GM12891 (cell line): ENCODE results near the gene ARHGAP26.
A peak's percentile ranks its signal among the peaks of the same experiment; 100 is the strongest.

Experiments
- DNase-seq: peaks from one replicate; pipeline ENCODE4 v3.0.0; 2011; ENCODE audit warnings: low spot score; ENCODE audit not compliant: insufficient read length
- FAIRE-seq: peaks from 2 replicates; lab custom pipeline; 2011; peaks lifted over from hg19 to GRCh38; lab: Jason Lieb, UNC
- PAX5 ChIP-seq: IDR thresholded peaks from 2 replicates; pipeline ENCODE4 v1.6.1; 2011; ENCODE audit warnings: low read length, moderate library complexity, mild to moderate bottlenecking; ENCODE audit not compliant: insufficient read depth, severe bottlenecking
- POLR2A ChIP-seq: IDR thresholded peaks from 2 replicates; pipeline ENCODE4 v1.6.1; 2011; ENCODE audit warnings: low read depth, low read length, control low read depth
- POLR2AphosphoS5 ChIP-seq: IDR thresholded peaks from 2 replicates; pipeline ENCODE4 v1.6.1; 2011; ENCODE audit warnings: low read depth, low read length, control low read depth
- POU2F2 ChIP-seq: IDR thresholded peaks from 2 replicates; pipeline ENCODE4 v1.6.1; 2011; ENCODE audit warnings: low read depth, mild to moderate bottlenecking, control low read depth, low read length, moderate library complexity
- SPI1 ChIP-seq: IDR thresholded peaks from 2 replicates; pipeline ENCODE4 v1.6.1; 2011; ENCODE audit warnings: low read depth, low read length, control low read depth
- TAF1 ChIP-seq: IDR thresholded peaks from 2 replicates; pipeline ENCODE4 v1.6.1; 2011; ENCODE audit warnings: low read depth, low read length, control low read depth

ARHGAP26 gene

DNA sequence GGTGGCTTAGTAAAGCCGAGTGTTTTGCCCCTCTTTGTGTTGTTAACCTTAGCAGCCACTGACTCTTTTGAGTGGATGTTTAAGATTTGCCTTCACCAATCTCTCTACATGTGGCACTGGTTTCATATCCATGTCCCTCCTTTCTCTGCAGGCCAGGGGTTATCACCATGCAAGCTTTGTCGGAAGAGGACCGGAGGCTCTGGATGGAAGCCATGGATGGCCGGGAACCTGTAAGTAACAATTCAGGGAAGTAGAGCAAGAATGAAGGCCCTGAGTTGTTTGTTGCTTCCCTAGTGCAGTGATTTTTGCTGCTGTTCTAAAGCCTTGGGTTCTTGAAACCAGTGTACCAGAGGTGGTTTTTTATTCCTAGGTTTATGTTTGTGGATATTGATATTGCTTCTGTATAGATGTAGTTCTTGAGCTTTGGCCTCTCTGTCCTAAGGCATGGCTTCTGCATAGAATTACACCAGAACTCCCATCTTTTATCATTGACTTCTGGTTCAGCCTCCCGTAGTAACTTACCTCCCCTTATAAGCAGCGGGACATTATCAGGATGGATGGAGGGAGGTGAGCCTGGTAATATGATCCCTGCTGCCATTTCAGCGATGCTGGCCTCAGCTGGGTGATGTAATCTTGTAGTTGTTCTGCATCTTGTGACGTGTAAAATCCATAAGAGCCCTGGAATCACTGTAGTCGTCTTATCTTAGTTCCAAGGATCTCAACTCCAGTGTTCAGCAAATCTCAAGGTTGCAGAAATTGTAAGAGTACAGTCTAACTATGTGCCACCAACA, 161.9 kb downstream of the ARHGAP26 start:
- TF ChIP-seq PAX5 (no peak), TAF1 (no peak), SPI1 (no peak), POLR2AphosphoS5 (no peak), POLR2A (no peak), POU2F2 (no peak)
- FAIRE-seq = no peak

DNA sequence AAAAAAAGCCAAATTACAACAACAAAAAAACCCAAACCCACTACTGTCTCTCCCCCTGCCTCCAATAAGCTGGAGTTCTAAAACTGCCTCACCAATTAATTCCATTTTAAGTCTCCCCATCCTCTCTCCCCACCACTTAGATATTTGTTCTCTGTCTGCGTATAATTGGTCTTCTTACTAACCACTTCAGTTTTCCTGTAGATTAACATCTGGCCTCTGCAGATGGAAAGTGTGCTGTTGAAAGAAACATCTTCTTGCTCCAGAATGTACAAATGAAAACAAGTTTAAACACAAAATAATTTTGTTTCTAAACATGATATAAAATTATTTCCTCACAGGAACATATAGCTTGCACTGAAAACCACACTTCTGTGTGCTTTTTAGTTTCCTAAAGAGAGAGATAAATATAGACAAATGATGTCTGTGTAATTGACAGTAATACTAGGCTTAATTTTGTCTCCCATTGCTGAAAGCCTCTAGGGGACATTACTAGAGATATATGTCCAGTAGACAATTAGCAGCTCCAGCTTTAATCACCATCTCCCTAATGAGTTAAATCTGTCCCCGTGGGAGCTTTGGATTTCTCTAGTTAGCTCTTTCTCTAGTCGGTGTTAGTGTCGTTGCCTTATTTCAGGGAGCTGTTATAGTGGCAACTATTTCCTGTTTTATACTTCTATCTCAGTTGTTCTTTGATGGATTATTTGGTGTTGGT, 164.0 kb downstream of the ARHGAP26 start:
- TF ChIP-seq PAX5 = no peak
- no peak for TF ChIP-seq POLR2AphosphoS5
- no peak for TF ChIP-seq POU2F2
- no peak for TF ChIP-seq SPI1
- TF ChIP-seq POLR2A = no peak
- TF ChIP-seq TAF1 = no peak
- DNase-seq (no peak), FAIRE-seq (no peak)

More for the DNA sequence above, 161.9 kb downstream of the ARHGAP26 start:
- DNase-seq = no peak

DNA sequence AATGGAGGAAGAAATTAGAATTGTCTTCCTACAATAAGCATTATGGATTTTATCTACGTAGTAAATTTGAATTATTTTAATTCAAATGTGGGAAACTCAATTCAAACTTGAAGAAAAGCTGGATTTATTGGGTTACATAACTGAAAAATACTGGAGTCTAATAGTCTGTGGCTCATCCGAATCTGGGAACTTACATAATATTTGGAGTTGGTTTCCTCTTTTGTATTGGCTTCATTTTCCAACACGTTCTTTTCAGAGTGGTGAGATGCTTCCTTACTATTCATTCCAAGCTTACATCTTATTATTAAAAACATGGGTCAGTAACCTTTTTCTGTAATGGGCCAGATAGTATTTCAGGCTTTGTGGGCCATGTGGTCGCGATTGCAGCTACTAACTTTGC, 164.8 kb downstream of the ARHGAP26 start:
- FAIRE-seq (no peak), DNase-seq (no peak)
- no peak for TF ChIP-seq PAX5

DNA sequence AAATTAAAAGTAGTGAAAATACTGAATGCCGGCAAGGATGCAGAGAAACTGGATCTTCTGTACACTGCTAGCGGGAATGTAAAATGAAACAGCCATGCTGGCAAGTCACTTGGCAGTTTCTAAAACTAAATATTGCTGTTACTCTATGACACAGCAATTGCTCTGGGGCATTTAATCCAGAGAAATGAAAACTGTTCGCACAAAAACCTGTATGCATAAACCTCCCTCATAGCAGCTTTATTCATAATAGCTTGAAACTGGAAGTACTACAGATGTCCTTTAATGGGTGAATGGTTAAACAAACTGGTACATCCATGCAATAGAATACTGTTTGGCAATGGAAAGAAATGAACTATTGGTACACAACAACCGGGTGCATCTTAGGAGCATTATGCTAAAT, 167.2 kb downstream of the ARHGAP26 start:
- DNase-seq (no peak), FAIRE-seq (peak; percentile 9)
- TF ChIP-seq PAX5 (no peak), TAF1 (no peak), POLR2A (no peak), SPI1 (no peak), POLR2AphosphoS5 (no peak), POU2F2 (no peak)

DNA sequence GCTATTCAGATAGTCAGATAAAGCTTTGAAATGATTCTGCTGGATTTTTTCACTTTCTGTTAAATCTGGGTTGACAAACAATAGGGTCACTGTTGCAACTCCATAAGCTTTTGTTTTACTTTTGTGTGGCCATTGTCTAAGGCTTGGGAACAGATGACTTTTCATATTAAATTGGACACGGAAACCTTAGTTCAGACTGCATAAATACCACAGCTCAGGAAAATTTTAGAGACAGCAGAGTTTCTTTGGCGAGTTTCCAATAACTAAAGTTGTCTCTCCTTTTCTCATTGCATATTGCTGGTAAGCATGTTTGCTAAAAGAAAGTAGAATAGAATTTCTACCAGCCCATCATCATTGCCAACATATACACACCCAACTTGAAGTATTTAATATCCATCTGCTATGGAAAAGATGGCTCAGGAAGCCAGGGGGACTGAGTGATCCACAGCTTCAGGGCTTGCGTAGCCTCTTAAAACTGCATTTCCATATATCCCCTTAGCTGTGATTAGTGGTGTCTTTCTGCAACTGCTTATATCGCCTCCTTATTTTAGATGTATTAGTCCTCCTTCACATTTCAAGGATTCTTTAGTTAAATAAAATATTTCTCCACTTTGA, 168.2 kb downstream of the ARHGAP26 start:
- no peak for DNase-seq
- TF ChIP-seq TAF1 (no peak), POU2F2 (no peak), PAX5 (no peak), POLR2AphosphoS5 (no peak)
- FAIRE-seq = no peak

DNA sequence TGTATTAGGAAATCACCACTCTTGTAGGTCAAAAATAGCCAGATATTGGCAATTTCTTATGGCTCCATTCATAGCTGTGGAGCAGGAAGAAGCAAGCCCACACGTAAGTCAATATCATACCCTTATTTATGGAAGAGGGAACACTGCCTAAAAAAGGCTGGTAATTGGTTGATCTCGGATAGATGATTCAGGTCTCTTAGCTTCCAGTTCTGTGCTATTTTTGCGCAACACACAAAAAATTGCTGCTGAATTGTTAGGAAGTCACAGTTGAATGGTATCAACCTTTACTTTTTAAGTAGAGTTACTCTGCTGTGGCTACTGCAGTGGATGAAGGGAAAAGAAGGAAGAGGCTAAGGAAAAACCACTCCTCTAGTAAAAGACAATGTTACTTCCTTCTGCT, 168.8 kb downstream of the ARHGAP26 start:
- FAIRE-seq (no peak), DNase-seq (no peak)
- TF ChIP-seq PAX5 (no peak), POLR2AphosphoS5 (no peak), POLR2A (no peak), SPI1 (no peak), TAF1 (no peak), POU2F2 (no peak)

DNA sequence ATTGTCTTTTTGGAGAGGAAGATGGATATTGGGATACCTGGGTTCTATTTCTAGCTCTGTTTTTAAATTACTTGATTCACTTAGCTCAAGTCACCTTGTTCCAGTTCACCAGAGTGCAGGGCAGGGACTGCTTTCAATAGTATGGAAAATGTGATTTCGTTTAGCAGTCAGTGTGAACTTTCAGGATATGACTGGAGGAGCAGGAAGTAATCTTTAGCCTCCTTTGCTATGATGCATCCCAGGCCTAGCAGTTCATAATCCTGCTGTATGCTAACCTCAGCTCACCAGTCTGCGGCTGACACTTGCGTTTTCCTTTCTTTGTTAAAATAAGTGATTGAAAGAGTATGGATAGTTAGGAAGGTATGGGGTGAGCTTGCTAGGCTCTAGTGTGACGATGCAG, 169.7 kb downstream of the ARHGAP26 start:
- DNase-seq (no peak), FAIRE-seq (no peak)
- TF ChIP-seq TAF1 = no peak
- no peak for TF ChIP-seq POLR2AphosphoS5
- no peak for TF ChIP-seq POLR2A
- no peak for TF ChIP-seq POU2F2
- TF ChIP-seq SPI1 = no peak
- no peak for TF ChIP-seq PAX5

DNA sequence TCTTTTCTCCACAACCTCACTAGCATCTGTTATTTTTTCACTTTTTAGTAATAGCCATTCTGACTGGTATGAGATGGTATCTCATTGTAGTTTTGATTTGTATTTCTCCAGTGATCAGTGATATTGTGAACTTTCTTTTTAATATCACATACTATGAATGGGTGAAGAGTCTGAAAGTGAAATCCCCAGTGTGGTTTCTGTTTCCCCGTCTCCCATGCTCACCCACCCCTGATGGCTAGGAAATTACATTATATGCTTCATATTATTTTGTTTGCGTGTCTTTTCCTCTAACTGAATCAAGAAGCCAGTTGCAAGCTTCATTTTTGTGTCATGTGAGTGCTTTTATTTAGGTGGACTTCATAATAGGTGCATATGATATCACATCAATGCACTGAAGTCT, 171.1 kb downstream of the ARHGAP26 start:
- DNase-seq (no peak), FAIRE-seq (no peak)
- TF ChIP-seq TAF1 = no peak
- no peak for TF ChIP-seq POLR2A
- no peak for TF ChIP-seq POLR2AphosphoS5
- no peak for TF ChIP-seq SPI1
- no peak for TF ChIP-seq PAX5
- no peak for TF ChIP-seq POU2F2

DNA sequence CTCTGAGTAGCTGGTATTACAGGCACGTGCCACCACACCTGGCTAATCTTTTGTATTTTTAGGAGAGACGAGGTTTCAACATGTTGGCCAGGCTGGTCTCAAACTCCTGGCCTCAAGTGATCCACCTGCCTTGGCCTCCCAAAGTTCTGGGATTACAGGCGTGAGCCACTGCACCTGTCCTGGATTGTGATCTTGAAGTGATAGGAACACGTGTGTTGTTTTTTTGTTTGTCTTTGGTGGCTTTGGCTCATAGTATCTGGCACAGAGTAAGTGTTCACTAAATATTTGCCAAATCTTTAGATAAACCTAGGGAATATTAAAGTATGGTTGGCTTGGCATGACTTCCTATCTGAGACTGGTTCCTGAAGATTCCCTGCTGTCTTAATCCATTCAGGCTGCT, 172.7 kb downstream of the ARHGAP26 start:
- no peak for TF ChIP-seq POLR2AphosphoS5
- FAIRE-seq = no peak

DNA sequence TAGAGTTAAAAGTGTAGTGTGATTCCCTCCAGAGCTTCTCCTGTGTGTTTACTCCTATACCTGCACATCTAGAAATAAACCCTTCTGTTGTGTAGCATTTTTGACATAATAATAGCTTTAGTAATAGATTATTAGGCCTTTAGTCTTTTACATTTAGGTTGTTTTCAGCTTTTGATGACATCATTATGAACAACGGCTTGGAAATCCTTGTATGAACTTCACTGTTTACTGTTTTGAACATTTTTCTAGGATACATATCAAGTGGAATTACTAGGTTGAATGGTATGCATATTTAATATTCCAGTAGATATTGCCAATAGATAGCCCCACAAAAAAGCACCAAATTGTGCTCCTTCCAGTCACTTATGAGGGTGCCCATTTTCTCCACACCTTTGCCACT, 174.0 kb downstream of the ARHGAP26 start:
- DNase-seq = no peak
- no peak for TF ChIP-seq SPI1
- TF ChIP-seq POLR2AphosphoS5 = no peak
- no peak for TF ChIP-seq TAF1
- no peak for TF ChIP-seq POU2F2
- no peak for TF ChIP-seq POLR2A
- FAIRE-seq = no peak

More for the DNA sequence above, 172.7 kb downstream of the ARHGAP26 start:
- no peak for DNase-seq
